GM21528 (cell line): ENCODE results near the gene SF3B2.
"Not testable (repeated sequence)": the region's sequence is repeated elsewhere in the genome, so short reads cannot be mapped to it uniquely, and the experiment has no call there.

Source experiments
- ATAC-seq: cut with Tn5 transposase; IDR thresholded peaks from one replicate; pipeline ENCODE4 v1.9.1; 2021; ENCODE audit warnings: mild to moderate bottlenecking, moderate library complexity; ENCODE audit not compliant: unreplicated experiment, low FRiP score

Gene SF3B2

GRCh38 chr11:66015936-66016792 is 36.0 kb upstream of the SF3B2 start:
- ATAC-seq, result no peak

- ATAC-seq, result no peak
These were observed 35.4 kb upstream of the SF3B2 start for GRCh38 chr11:66016793-66017177.

- ATAC-seq, result no peak
These were observed 34.8 kb upstream of the SF3B2 start for GRCh38 chr11:66017321-66017720.

- ATAC-seq, result no peak
These were observed 32.0 kb upstream of the SF3B2 start for GRCh38 chr11:66020212-66020611.

GRCh38 chr11:66020618-66021357 is 31.4 kb upstream of the SF3B2 start:
- no peak for ATAC-seq

- no peak for ATAC-seq
These were observed 29.6 kb upstream of the SF3B2 start for GRCh38 chr11:66022401-66023185.

GRCh38 chr11:66023186-66023440 is 29.1 kb upstream of the SF3B2 start:
- not testable (repeated sequence) for ATAC-seq

GRCh38 chr11:66026017-66026529 is 26.1 kb upstream of the SF3B2 start, which contains the start of gene CATSPER1:
CATSPER1 (minus strand) TSS chr11:66026479; CDS start chr11:66026379, 100 bp downstream.
- no peak for ATAC-seq

- no peak for ATAC-seq
These were observed 19.0 kb upstream of the SF3B2 start for GRCh38 chr11:66032957-66033735.

- ATAC-seq, result no peak
These were observed 16.4 kb upstream of the SF3B2 start for GRCh38 chr11:66035653-66036333.

GRCh38 chr11:66036334-66036710 is 15.8 kb upstream of the SF3B2 start:
- ATAC-seq, result no peak

GRCh38 chr11:66037327-66037726 is 14.8 kb upstream of the SF3B2 start:
- ATAC-seq, result no peak

GRCh38 chr11:66039765-66040164 is 12.4 kb upstream of the SF3B2 start:
- ATAC-seq, result no peak

GRCh38 chr11:66042227-66042995 is 9.8 kb upstream of the SF3B2 start:
- no peak for ATAC-seq

- no peak for ATAC-seq
These were observed 8.9 kb upstream of the SF3B2 start for GRCh38 chr11:66042996-66043906.

- ATAC-seq, result no peak
These were observed 7.4 kb upstream of the SF3B2 start for GRCh38 chr11:66044757-66045156.

- ATAC-seq, result no peak
These were observed 7.0 kb upstream of the SF3B2 start for GRCh38 chr11:66045177-66045639.

GRCh38 chr11:66046901-66047300 is 5.3 kb upstream of the SF3B2 start:
- no peak for ATAC-seq
